SK-N-SH (cell line): ENCODE data around the gene ACER3. TPM values are rescaled to one million over a fixed set of nuclear protein-coding genes. Genes with fewer than 3 reads are reported as not detected.

Source experiments
- CTCF ChIA-PET: fragments of 300-600, 350-600 bp; formaldehyde crosslinking; extraction: SDS; loops from one replicate; lab custom pipeline; 2021; lab: Yijun Ruan, JAX
- POLR2A ChIA-PET: fragments of 350-600 bp; sonication (Branson Sonifier 250); formaldehyde crosslinking; extraction: SDS; loops from one replicate; lab custom pipeline; 2020; ENCODE audit warnings: antibody characterized with exemption, inconsistent platforms; lab: Yijun Ruan, JAX
- DNase-seq: peaks from one replicate; pipeline ENCODE4 v3.0.0; 2012
- H2AFZ ChIP-seq: fragments of 200-600 bp; sonication (generic); 2 replicates; pipeline ENCODE4 v1.8.1; 2016; ENCODE audit warnings: antibody characterized with exemption, mild to moderate bottlenecking, low read depth
- H3F3A ChIP-seq: fragments of 200-600 bp; sonication (generic); replicated peaks from 2 replicates; pipeline ENCODE3; 2016; ENCODE audit warnings: antibody characterized with exemption, mild to moderate bottlenecking; ENCODE audit not compliant: insufficient read depth
- H3K27ac ChIP-seq, 2 experiments: fragments of 200-500 bp in 1 of 2; fragments of 200-600 bp in 1 of 2; sonication (Bioruptor generic) in 1 of 2; sonication (generic), shearing (Covaris generic) in 1 of 2; 2 replicates each; pipeline versions ENCODE4 v1.5.1 to v1.6.1; 2014 to 2016; ENCODE audit warnings: low read depth in 2 of 2, inconsistent platforms in 1 of 2, low read length in 1 of 2, mild to moderate bottlenecking in 1 of 2, mixed read lengths in 1 of 2
- H3K27me3 ChIP-seq: fragments of 200-600 bp; sonication (generic), shearing (Covaris generic); 2 replicates; pipeline ENCODE4 v1.6.1; 2016; ENCODE audit warnings: mixed run types; ENCODE audit not compliant: insufficient read depth
- H3K36me3 ChIP-seq, 2 experiments: fragments of 200-500 bp in 1 of 2; fragments of 200-600 bp in 1 of 2; sonication (Bioruptor generic) in 1 of 2; sonication (generic) in 1 of 2; replicated peaks in 1 of 2; 2 replicates each; pipeline versions ENCODE3 to v1.5.1; 2014 to 2016; ENCODE audit warnings: low read length in 1 of 2, mild to moderate bottlenecking in 1 of 2; ENCODE audit not compliant: insufficient read depth in 2 of 2, control insufficient read depth in 1 of 2
- H3K4me1 ChIP-seq, 2 experiments: fragments of 200-500 bp in 1 of 2; fragments of 200-600 bp in 1 of 2; sonication (Bioruptor generic) in 1 of 2; sonication (generic), shearing (Covaris generic) in 1 of 2; 2 replicates each; pipeline versions ENCODE4 v1.5.1 to v1.6.1; 2014 to 2016; ENCODE audit warnings: low read depth in 1 of 2, low read length in 1 of 2, mixed run types in 1 of 2; ENCODE audit not compliant: insufficient read depth in 2 of 2, control insufficient read depth in 1 of 2
- H3K4me2 ChIP-seq: fragments of 200-600 bp; sonication (generic), shearing (Covaris generic); 2 replicates; pipeline ENCODE4 v1.6.1; 2017; ENCODE audit warnings: mixed run types
- H3K4me3 ChIP-seq, 2 experiments: fragments of 200-500 bp in 1 of 2; fragments of 200-600 bp in 1 of 2; sonication (Bioruptor generic) in 1 of 2; sonication (generic), shearing (Covaris generic) in 1 of 2; 2 replicates each; pipeline versions ENCODE4 v1.5.1 to v1.8.1; 2014 to 2016; ENCODE audit warnings: low read depth in 2 of 2, inconsistent platforms in 1 of 2, low read length in 1 of 2, mild to moderate bottlenecking in 1 of 2, mixed read lengths in 1 of 2, moderate library complexity in 1 of 2
- H3K79me2 ChIP-seq: fragments of 200-600 bp; sonication (generic); 2 replicates; pipeline ENCODE4 v1.8.1; 2017; ENCODE audit warnings: mild to moderate bottlenecking; ENCODE audit not compliant: insufficient read depth
- H3K9ac ChIP-seq: fragments of 200-600 bp; sonication (generic); 2 replicates; pipeline ENCODE4 v1.6.1; 2017; ENCODE audit warnings: mixed run types
- H3K9me2 ChIP-seq: fragments of 200-600 bp; sonication (generic); 2 replicates; pipeline ENCODE4 v1.6.1; 2017; ENCODE audit warnings: mixed run types
- H3K9me3 ChIP-seq: fragments of 200-600 bp; sonication (generic); 2 replicates; pipeline ENCODE4 v1.6.1; 2017; ENCODE audit warnings: mixed run types, mild to moderate bottlenecking, moderate library complexity
- H4K20me1 ChIP-seq: fragments of 200-600 bp; sonication (generic); 2 replicates; pipeline ENCODE4 v1.6.1; 2017; ENCODE audit warnings: mild to moderate bottlenecking, mixed run types; ENCODE audit not compliant: insufficient read depth
- CTCF ChIP-seq: fragments of 200-600 bp; sonication (generic); IDR thresholded peaks from 2 replicates; pipeline ENCODE4 v1.6.1; 2017; ENCODE audit warnings: antibody characterized with exemption, mild to moderate bottlenecking, moderate library complexity
- ELF1 ChIP-seq: IDR thresholded peaks from 2 replicates; pipeline ENCODE4 v1.4.0; 2012
- FOXM1 ChIP-seq: IDR thresholded peaks from 2 replicates; pipeline ENCODE4 v1.4.0; 2012; ENCODE audit warnings: low read depth, mild to moderate bottlenecking
- GABPA ChIP-seq: IDR thresholded peaks from 2 replicates; pipeline ENCODE4 v1.4.0; 2012; ENCODE audit warnings: low read depth, mild to moderate bottlenecking
- GATA2 ChIP-seq: sonication (generic); formaldehyde crosslinking; IDR thresholded peaks from 2 replicates; pipeline ENCODE4 v1.5.0; 2020; ENCODE audit warnings: mild to moderate bottlenecking, missing genetic modification reagents
- MAX ChIP-seq: IDR thresholded peaks from 2 replicates; pipeline ENCODE4 v1.4.0; 2012; ENCODE audit warnings: low read depth
- MEF2A ChIP-seq: IDR thresholded peaks from 2 replicates; pipeline ENCODE4 v1.4.0; 2012; ENCODE audit warnings: low read depth, borderline replicate concordance
- MXI1 ChIP-seq: IDR thresholded peaks from 2 replicates; pipeline ENCODE4 v1.6.1; 2012; ENCODE audit warnings: mild to moderate bottlenecking, low read depth, low read length, improper control_type of control experiment
- NFIC ChIP-seq: IDR thresholded peaks from 2 replicates; pipeline ENCODE4 v1.4.0; 2012; ENCODE audit warnings: borderline replicate concordance
- PBX3 ChIP-seq: IDR thresholded peaks from 2 replicates; pipeline ENCODE4; 2012
- POLR2AphosphoS5 ChIP-seq: IDR thresholded peaks from 2 replicates; pipeline ENCODE4 v1.6.1; 2012; ENCODE audit warnings: low read depth, low read length
- RAD21 ChIP-seq: IDR thresholded peaks from 2 replicates; pipeline ENCODE4 v1.6.1; 2012; ENCODE audit warnings: mild to moderate bottlenecking, low read length
- SIN3A ChIP-seq: IDR thresholded peaks from 2 replicates; pipeline ENCODE4 v1.6.1; 2012; ENCODE audit warnings: low read depth, mild to moderate bottlenecking, low read length, moderate library complexity, borderline replicate concordance
- TAF1 ChIP-seq: IDR thresholded peaks from 2 replicates; pipeline ENCODE4 v1.6.1; 2012; ENCODE audit warnings: low read depth, mild to moderate bottlenecking, low read length, moderate library complexity, borderline replicate concordance
- WGBS: methylation state at CpG from one replicate; pipeline ENCODE4 v1.1.6; 2017; ENCODE audit warnings: low lambda C conversion rate; 5-methylcytosine and 5-hydroxymethylcytosine counted together
- polyA plus RNA-seq, 3 experiments: library from polyadenylated mRNA; depleted of rRNA; stranded (reverse); fragments of >200 nt; gene quantifications; 2 replicates each; pipeline ENCODE4 v1.2.3, GENCODE V29; 2012

Gene ACER3
- polyA plus RNA-seq (2012; rRNA removed), result 5.4 and 6.3 TPM in 2 replicates
- 7.5 and 8.1 TPM in 2 replicates for polyA plus RNA-seq (2012; cell fraction: cytosol; rRNA removed)
- 3.5 and 6.4 TPM in 2 replicates for polyA plus RNA-seq (2012; cell fraction: nucleus; rRNA removed)

GRCh38 chr11:76860539-76861475, at the start of gene ACER3:
Gene ACER3 (plus strand): TSS chr11:76860918. CDS start chr11:76860977, 59 bp downstream.
- H4K20me1 ChIP-seq, result no peaks in the 10 kb centered on the region
- TF ChIP-seq FOXM1 (no peak), PBX3 (no peak), MEF2A (no peak), SIN3A (no peak), GATA2 (CRISPR knock-in tag) (no peak), ELF1 (peak; percentile 63), GABPA (no peak), MXI1 (peak; percentile 13; the same call in 1 of the 2 replicates), CTCF (peak; percentile 34), POLR2AphosphoS5 (peak; percentile 67), MAX (no peak), RAD21 (peak; percentile 26; the same call in 1 of the 2 replicates), NFIC (no peak), TAF1 (peak; percentile 47; the same call in 1 of the 2 replicates)
- TF ChIP-seq, all 33 proteins: peak for 6
- Histone ChIP-seq H3K9me3 (no peaks in the 10 kb centered on the region), H3K27ac (peak within 1 kb of the TSS; percentile 67 to 70), H3K79me2 (peaks cover 20% of the 10 kb centered on the region), H3K4me3 (peak within 1 kb of the TSS; percentile 64 to 80), H3F3A (no peaks in the 10 kb centered on the region), H3K4me1 (peaks cover 7 to 10% of the 10 kb centered on the region in 2 experiments; a peak in 3 of 4 replicates), H3K36me3 (no peaks in the 10 kb centered on the region), H3K9me2 (no peaks in the 10 kb centered on the region), H3K9ac (peak within 1 kb of the TSS; percentile 90), H3K27me3 (no peaks in the 10 kb centered on the region), H3K4me2 (peak within 1 kb of the TSS; percentile 84), H2AFZ (peak within 1 kb of the TSS; percentile 97)
- 3% methylated on average over 32 of the region's 73 CpGs for WGBS
- CTCF ChIA-PET, result interaction anchor here (0.7 to 0.9 kb wide), 3 partner anchors 58 to 139 kb away, joined by 3 read pairs; no protein-coding TSS in a partner anchor
- peak; percentile 99 for DNase-seq
- POLR2A ChIA-PET, result no interaction called here
